HL-60 (cell line): Measurements from ENCODE around the gene CNTNAP5.
"Not testable (repeated sequence)": the region's sequence is repeated elsewhere in the genome, so short reads cannot be mapped to it uniquely, and the experiment has no call there.

Experiments
- DNase-seq, 2 experiments: peaks; one replicate each; pipeline ENCODE4 v3.0.0-alpha.2; 2010 to 2020; ENCODE audit warnings: low read depth in 1 of 2, low spot score in 1 of 2
- H3K27ac ChIP-seq: fragments of 250-450 bp; sonication (Bioruptor Pico); replicated peaks from 2 replicates; pipeline ENCODE4 v1.5.1; 2020; ENCODE audit warnings: mild to moderate bottlenecking, moderate library complexity
- H3K27me3 ChIP-seq: fragments of 250-450 bp; sonication (Bioruptor Pico); 2 replicates; pipeline ENCODE4 v1.5.1; 2021; ENCODE audit warnings: mild to moderate bottlenecking, moderate library complexity; ENCODE audit not compliant: insufficient read depth, poor library complexity, severe bottlenecking
- H3K4me3 ChIP-seq: replicated peaks from 2 replicates; pipeline ENCODE4 v1.5.1; 2011; ENCODE audit warnings: mild to moderate bottlenecking, control low read depth, low read length; ENCODE audit not compliant: insufficient read depth
- CTCF ChIP-seq: IDR thresholded peaks from one replicate; pipeline ENCODE4 v1.5.1; 2011; ENCODE audit warnings: low read length, control low read depth, inconsistent platforms; ENCODE audit not compliant: insufficient read depth
- GABPA ChIP-seq: IDR thresholded peaks from 2 replicates; pipeline ENCODE4 v1.6.1; 2012; ENCODE audit warnings: low read depth
- POLR2AphosphoS5 ChIP-seq: IDR thresholded peaks from 2 replicates; pipeline ENCODE4 v1.6.1; 2012; ENCODE audit warnings: low read depth
- REST ChIP-seq: IDR thresholded peaks from 2 replicates; pipeline ENCODE4 v1.6.1; 2012; ENCODE audit warnings: low read depth; ENCODE audit not compliant: insufficient replicate concordance
- SPI1 ChIP-seq: IDR thresholded peaks from 2 replicates; pipeline ENCODE4 v1.6.1; 2012; ENCODE audit warnings: low read depth, mild to moderate bottlenecking, borderline replicate concordance

CNTNAP5 gene

GRCh38 chr2:124402274-124402673 lies 377.2 kb downstream of the CNTNAP5 start:
- no peak for TF ChIP-seq REST
- no peak for TF ChIP-seq SPI1
- TF ChIP-seq GABPA = no peak
- no peak for TF ChIP-seq POLR2AphosphoS5
- no peak for TF ChIP-seq CTCF
- no peak overlapping the region for H3K27ac ChIP-seq
- no peaks in the 10 kb centered on the region for H3K27me3 ChIP-seq
- no peak overlapping the region for H3K4me3 ChIP-seq
- no peak for DNase-seq

- not testable (repeated sequence) for H3K27ac ChIP-seq, DNase-seq, H3K4me3 ChIP-seq, H3K27me3 ChIP-seq
Observed at GRCh38 chr2:124407836-124408534, 382.9 kb downstream of the CNTNAP5 start.

- Histone ChIP-seq H3K27ac (no peak overlapping the region), H3K27me3 (no peaks in the 10 kb centered on the region), H3K4me3 (no peak overlapping the region)
- no peak for TF ChIP-seq CTCF
- no peak for TF ChIP-seq GABPA
- TF ChIP-seq SPI1 = no peak
- TF ChIP-seq POLR2AphosphoS5 = no peak
- no peak for TF ChIP-seq REST
- no peak for DNase-seq
Observed at GRCh38 chr2:124424074-124424473, 399.0 kb downstream of the CNTNAP5 start.

GRCh38 chr2:124426122-124426521 lies 401.0 kb downstream of the CNTNAP5 start:
- no peak for DNase-seq
- no peaks in the 10 kb centered on the region for H3K27me3 ChIP-seq
- no peak overlapping the region for H3K4me3 ChIP-seq
- no peak overlapping the region for H3K27ac ChIP-seq
- TF ChIP-seq GABPA (no peak), REST (no peak), SPI1 (no peak), POLR2AphosphoS5 (no peak), CTCF (no peak)
